T-helper 2 cell treated with Interferon-gamma antibody and Interleukin-4, amounts not matched to agents 100 ng/mL and 5 ng/mL, for 36 hours (primary cell): ENCODE measurements around the gene RBMXL2. TPM values are rescaled to one million over a fixed set of nuclear protein-coding genes. Genes with fewer than 3 reads are reported as not detected.

ENCODE experiments used
- intact Hi-C: fragments of 100-400 bp; cut with micrococcal nuclease; formaldehyde crosslinking; loops from one replicate; pipeline ENCODE4 v1.15.1; 2023
- total RNA-seq: library from RNA; stranded (reverse); gene quantifications from 2 replicates; pipeline ENCODE4 v1.2.3, GENCODE V29; 2022

RBMXL2 gene
- total RNA-seq = 0.09 TPM in 1 of 2 replicates, not detected in the other

GRCh38 chr11:7088921-7089320, at the start of gene RBMXL2:
Gene RBMXL2, plus strand, starts transcription at chr11:7088998. Its CDS starts 123 bp downstream, at chr11:7089121.
- intact Hi-C loops = no loop called here

- intact Hi-C loops = no loop called here
These were observed 42.2 kb upstream of the RBMXL2 start for GRCh38 chr11:7046474-7047175.

DNA sequence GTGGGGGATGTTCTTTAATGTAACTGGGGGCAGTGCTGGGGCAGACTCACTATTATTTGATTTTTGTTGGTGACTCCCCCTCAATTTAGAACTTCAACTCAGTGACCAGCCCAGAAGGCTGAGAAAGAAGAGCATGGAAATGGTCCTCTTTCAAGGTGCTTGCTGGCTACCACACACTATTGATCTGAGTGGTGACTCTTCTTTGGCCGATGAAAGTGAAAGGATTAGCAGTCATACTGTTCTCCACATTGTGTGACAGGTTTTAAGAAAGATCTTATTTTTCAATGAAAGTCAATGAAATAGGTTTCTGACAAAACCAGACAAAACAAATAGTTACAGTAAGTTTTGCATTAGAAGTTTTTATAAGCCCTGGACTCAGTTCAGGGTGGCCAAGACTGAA, 38.6 kb upstream of the RBMXL2 start:
- intact Hi-C loops = no loop called here

DNA sequence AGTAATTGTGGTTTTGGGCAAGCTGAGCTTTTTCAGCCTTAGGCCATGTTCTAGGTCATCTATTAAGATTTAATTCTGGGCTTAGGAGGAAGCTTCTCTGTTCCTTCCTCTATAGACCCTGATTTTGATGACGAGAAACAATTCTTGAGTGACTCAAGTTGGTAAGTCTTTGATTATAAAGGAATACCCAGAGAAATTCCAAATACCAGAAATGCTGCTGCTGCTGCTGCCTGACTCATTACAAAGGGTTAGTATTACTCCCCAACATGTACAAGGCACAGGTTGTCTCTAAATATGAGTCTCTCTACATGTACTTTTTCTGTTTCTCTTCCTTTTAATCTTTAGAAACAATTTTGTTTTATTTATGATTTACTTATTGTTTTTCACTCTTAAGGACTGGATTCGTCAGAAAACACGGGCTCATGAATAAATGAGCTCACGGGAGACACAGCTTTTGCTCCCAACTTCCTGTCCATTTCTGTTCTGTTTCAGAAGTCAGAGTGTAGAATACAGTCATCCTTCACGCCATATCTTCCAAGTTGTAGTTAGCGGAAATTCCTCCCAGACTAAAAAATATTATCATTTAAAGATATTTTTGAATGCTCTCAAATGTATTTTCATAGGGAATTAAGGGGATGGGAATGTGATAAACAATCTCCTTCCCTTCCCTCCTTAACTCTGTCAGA, 31.8 kb upstream of the RBMXL2 start:
- intact Hi-C loops = no loop called here

DNA sequence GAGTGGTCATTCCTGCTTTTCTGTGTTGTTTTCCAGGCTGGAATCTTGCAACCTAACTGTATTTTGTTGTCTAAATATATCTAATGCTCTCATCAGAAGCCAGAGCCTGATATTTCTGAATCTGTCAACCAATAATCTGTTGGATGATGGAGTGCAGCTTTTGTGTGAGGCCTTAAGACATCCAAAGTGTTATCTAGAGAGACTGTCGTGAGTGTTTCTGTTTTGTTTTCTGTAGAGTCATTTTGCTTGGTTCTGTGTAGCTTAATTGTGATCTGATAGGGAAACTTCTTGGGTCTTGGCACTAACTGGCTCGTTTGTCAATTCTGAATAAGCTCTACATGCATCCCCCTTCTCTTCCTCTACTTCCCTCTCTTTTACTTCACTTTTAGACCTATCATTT, 31.2 kb upstream of the RBMXL2 start:
- intact Hi-C loops = no loop called here

DNA sequence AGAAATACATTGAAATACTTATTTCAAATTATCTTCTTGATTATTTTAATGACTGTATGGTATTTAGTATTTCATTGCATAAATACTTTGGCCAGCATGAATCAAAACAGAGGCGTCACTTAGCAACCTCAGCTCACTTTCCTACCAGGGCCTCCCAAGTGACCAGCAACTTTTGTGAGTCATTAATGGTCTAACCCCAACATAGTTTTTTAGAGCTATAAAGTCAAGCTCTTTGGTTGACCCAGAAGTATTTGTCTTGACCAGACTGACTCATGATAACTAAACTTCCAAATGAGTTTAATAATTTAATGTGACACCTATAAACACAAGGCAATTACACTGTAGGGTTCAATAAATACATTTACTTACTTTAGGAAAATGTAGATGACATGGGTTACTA, 27.9 kb upstream of the RBMXL2 start:
- intact Hi-C loops = no loop called here

DNA sequence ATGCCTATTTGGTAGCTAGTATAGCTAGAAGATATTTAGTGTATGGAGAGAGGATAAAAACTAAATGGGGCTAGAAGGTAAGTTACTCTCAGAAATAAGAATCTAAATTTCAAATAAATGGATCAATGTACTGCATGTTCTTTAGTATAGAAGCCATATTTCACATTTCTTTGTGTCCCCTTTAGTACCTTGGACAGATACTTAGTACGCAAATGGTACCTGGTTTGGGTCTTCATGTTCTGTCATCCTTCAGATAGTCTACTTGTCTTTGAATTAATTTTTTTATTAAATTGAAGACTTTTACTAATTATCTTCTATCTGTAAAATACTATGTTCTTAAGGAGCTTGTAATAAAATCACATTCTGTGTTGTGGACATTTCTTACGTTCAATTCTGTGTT, 26.3 kb upstream of the RBMXL2 start:
- intact Hi-C loops = no loop called here

GRCh38 chr11:7072401-7073028, 16.3 kb upstream of the RBMXL2 start:
- intact Hi-C loops = no loop called here

GRCh38 chr11:7077101-7077500, 11.7 kb upstream of the RBMXL2 start:
- intact Hi-C loops = no loop called here

- intact Hi-C loops = no loop called here
These were observed 9.2 kb upstream of the RBMXL2 start for GRCh38 chr11:7079545-7080135.

- intact Hi-C loops = no loop called here
These were observed 7.9 kb upstream of the RBMXL2 start for GRCh38 chr11:7080900-7081299.

DNA sequence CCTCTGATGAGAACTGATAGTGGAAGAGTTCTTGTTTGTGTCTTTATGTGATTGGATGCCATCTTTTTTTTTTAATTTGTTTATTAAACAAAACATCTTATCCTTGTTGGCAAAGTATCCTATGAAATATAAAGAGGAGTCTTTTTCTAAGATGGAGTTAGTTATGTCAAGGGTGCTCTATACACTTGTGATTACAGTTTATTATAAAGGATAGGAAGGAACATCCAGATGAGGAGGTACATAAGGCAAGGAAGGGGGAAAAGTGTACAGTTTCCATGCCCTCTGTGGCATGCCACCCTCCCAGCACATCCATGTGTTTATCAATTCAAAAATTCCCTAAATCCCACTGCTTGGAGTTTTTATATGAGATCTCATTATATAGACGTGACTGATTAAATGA, 7.4 kb upstream of the RBMXL2 start:
- intact Hi-C loops = no loop called here

DNA sequence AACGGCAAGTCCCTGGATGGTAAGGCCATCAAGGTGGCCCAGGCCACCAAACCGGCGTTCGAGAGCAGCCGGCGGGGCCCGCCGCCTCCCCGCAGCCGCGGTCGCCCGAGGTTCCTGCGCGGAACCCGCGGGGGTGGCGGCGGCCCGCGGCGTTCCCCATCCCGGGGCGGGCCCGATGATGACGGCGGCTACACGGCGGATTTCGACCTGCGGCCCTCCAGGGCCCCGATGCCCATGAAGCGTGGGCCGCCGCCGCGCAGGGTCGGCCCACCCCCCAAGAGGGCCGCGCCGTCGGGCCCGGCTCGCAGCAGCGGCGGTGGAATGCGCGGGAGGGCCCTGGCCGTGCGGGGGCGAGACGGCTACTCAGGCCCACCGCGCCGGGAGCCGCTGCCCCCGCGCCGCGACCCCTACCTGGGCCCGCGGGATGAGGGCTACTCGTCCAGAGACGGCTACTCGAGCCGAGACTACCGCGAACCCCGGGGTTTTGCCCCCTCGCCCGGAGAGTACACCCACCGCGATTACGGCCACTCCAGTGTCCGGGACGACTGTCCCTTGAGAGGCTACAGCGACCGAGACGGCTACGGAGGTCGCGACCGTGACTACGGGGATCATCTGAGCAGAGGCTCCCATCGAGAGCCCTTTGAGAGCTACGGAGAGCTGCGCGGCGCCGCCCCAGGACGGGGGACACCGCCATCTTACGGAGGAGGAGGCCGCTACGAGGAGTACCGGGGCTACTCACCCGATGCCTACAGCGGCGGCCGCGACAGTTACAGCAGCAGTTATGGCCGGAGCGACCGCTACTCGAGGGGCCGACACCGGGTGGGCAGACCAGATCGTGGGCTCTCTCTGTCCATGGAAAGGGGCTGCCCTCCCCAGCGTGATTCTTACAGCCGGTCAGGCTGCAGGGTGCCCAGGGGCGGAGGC, 792 bp downstream of the RBMXL2 start:
- intact Hi-C loops = loop anchor here (10.0 kb wide), 1 partner anchor 895 kb away; the partner anchor contains the start of gene EIF3F

DNA sequence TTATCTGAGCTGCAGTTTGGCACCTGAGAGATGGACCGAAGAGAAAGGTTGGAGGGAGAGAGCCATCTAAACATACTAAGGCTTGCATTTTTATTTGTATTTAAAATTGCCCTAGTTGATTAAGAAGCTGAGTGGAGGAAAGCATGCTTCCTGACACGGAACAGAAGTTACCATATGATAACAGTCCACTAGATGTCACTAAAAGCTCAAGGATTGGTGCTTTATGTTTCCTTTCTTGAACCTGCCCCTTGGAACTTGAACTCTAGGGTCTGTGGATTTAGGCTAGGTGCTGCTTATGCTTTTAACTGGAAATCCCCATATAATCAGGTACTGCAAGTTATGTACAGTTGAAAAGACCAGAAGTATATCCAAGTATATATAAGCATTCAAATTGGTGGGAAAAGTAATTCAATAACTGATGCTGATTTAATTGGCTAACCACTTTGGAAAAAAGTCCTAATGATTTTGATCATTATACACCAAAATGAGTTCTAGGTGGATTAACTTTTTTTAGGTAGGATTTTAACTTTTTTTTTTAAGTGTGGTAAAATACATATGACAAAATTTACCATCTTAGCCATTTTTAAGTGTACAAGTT, 9.5 kb downstream of the RBMXL2 start:
- intact Hi-C loops = loop anchor here (1.0 to 10.0 kb wide), 4 partner anchors 344 to 886 kb away; partner anchors contain the start of gene EIF3F

DNA sequence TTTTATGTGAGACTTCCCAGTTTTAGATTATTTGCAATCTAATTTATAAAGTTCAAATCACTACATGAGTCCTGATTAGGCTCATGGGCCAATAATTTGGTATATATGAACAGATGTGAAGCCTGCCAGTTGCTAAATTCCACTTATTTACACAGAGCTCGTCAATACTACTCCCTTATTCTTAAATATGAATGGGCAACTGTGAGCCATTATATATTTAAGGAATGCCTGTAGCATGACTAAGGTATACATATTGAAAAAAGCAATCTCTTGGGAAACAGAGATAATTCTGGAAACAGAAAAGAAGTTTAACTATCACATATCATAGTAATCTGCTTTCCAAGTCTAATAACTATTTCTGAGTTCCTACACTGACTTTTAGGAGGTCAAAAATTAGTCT, 27.0 kb downstream of the RBMXL2 start:
- intact Hi-C loops = no loop called here

DNA sequence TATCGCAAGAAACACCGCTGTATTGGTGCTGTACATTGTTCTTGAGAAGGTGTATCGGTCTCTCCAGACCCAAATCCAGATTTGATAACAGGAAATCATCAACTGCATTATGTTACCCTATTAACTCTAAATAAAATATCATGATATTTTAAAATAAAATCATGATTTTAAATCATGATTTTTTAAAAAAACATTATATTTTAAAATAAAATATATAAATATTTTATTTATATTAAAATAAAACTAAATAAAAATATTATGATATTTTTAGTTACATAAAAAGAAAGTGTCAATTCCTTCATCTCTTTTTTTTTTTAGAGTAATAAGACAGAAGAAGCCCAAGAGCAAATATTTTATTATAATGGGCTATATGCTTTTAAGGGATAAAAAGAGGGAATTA, 27.6 kb downstream of the RBMXL2 start:
- intact Hi-C loops = no loop called here

- intact Hi-C loops = no loop called here
These were observed 49.3 kb downstream of the RBMXL2 start for GRCh38 chr11:7138051-7138450.
